T-helper 2 cell treated with Interferon-gamma antibody and Interleukin-4, amounts not matched to agents 5 μg/mL and 100 μg/mL, for 36 hours (primary cell): ENCODE measurements around the gene CPNE1.

ENCODE experiments used
- DNase-seq: peaks from one replicate; pipeline ENCODE4 v3.0.0; 2021; ENCODE audit warnings: low spot score
- H3K27ac Mint-ChIP-seq: one replicate; pipeline ENCODE4 v1.8.0; 2021; ENCODE audit warnings: mild to moderate bottlenecking, mixed read lengths
- H3K27me3 Mint-ChIP-seq: one replicate; pipeline ENCODE4 v1.8.0; 2021; ENCODE audit warnings: low read depth, mixed read lengths
- H3K36me3 Mint-ChIP-seq: one replicate; pipeline ENCODE4 v1.8.0; 2021; ENCODE audit warnings: low read depth, mixed read lengths
- H3K4me1 Mint-ChIP-seq: one replicate; pipeline ENCODE4 v1.8.0; 2021; ENCODE audit warnings: low read depth, mixed read lengths
- H3K4me3 Mint-ChIP-seq: one replicate; pipeline ENCODE4 v1.8.0; 2022; ENCODE audit warnings: mild to moderate bottlenecking, moderate library complexity, mixed read lengths
- H3K9me3 Mint-ChIP-seq: one replicate; pipeline ENCODE4 v1.8.0; 2021; ENCODE audit warnings: mixed read lengths

The CPNE1 gene

GRCh38 chr20:35680452-35681183 is 15.9 kb upstream of the CPNE1 start:
- Mint-ChIP-seq H3K36me3 (peaks cover 10% of the 10 kb centered on the region), H3K27me3 (no peaks in the 10 kb centered on the region), H3K4me3 (no peak overlapping the region), H3K27ac (no peak overlapping the region), H3K9me3 (no peaks in the 10 kb centered on the region), H3K4me1 (peaks cover 4% of the 10 kb centered on the region)
- DNase-seq = no peak

GRCh38 chr20:35674921-35675320 is 10.2 kb upstream of the CPNE1 start:
- H3K9me3 Mint-ChIP-seq = no peaks in the 10 kb centered on the region
- no peak for DNase-seq
- H3K36me3 Mint-ChIP-seq = peaks cover 30% of the 10 kb centered on the region
- no peaks in the 10 kb centered on the region for H3K27me3 Mint-ChIP-seq
- H3K27ac Mint-ChIP-seq = no peak overlapping the region
- H3K4me1 Mint-ChIP-seq = no peaks in the 10 kb centered on the region
- no peak overlapping the region for H3K4me3 Mint-ChIP-seq

- Mint-ChIP-seq H3K4me3 (no peak overlapping the region), H3K27ac (no peak overlapping the region), H3K4me1 (no peaks in the 10 kb centered on the region), H3K9me3 (no peaks in the 10 kb centered on the region), H3K27me3 (no peaks in the 10 kb centered on the region), H3K36me3 (peaks cover 31% of the 10 kb centered on the region)
- no peak for DNase-seq
Observed at GRCh38 chr20:35673884-35674283, 9.2 kb upstream of the CPNE1 start.

- Mint-ChIP-seq H3K9me3 (no peaks in the 10 kb centered on the region), H3K27me3 (no peaks in the 10 kb centered on the region), H3K27ac (no peak overlapping the region), H3K36me3 (peaks cover 30% of the 10 kb centered on the region), H3K4me3 (no peak overlapping the region), H3K4me1 (peaks cover 3% of the 10 kb centered on the region)
- no peak for DNase-seq
Observed at GRCh38 chr20:35669681-35670080, 5.0 kb upstream of the CPNE1 start.

GRCh38 chr20:35669221-35669620 is 4.5 kb upstream of the CPNE1 start:
- Mint-ChIP-seq H3K27me3 (no peaks in the 10 kb centered on the region), H3K27ac (no peak overlapping the region), H3K4me3 (no peak overlapping the region), H3K4me1 (peaks cover 3% of the 10 kb centered on the region), H3K9me3 (no peaks in the 10 kb centered on the region), H3K36me3 (peaks cover 30% of the 10 kb centered on the region)
- DNase-seq = no peak

- Mint-ChIP-seq H3K4me1 (peaks cover 28% of the 10 kb centered on the region), H3K27ac (peak overlapping the region; percentile 47), H3K9me3 (no peaks in the 10 kb centered on the region), H3K27me3 (no peaks in the 10 kb centered on the region), H3K4me3 (no peak overlapping the region), H3K36me3 (peaks cover 34% of the 10 kb centered on the region)
- no peak for DNase-seq
Observed at GRCh38 chr20:35665949-35666288, 1.2 kb upstream of the CPNE1 start.

GRCh38 chr20:35663516-35664465 is 909 bp downstream of the CPNE1 start:
- Mint-ChIP-seq H3K27ac (peak overlapping the region; percentile 99), H3K4me1 (peaks cover 47% of the 10 kb centered on the region), H3K36me3 (peaks cover 30% of the 10 kb centered on the region)

GRCh38 chr20:35662551-35662950 is 2.1 kb downstream of the CPNE1 start:
- Mint-ChIP-seq H3K27ac (peak overlapping the region; percentile 99), H3K4me1 (peaks cover 49% of the 10 kb centered on the region)

More at GRCh38 chr20:35663516-35664465, 909 bp downstream of the CPNE1 start:
- peak overlapping the region; percentile 94 for H3K4me3 Mint-ChIP-seq
- no peaks in the 10 kb centered on the region for H3K9me3 Mint-ChIP-seq
- DNase-seq = peak; percentile 56
- H3K27me3 Mint-ChIP-seq = no peaks in the 10 kb centered on the region

GRCh38 chr20:35661908-35662307 is 2.8 kb downstream of the CPNE1 start:
- Mint-ChIP-seq H3K4me3 (peak overlapping the region; percentile 94), H3K9me3 (no peaks in the 10 kb centered on the region), H3K36me3 (peaks cover 39% of the 10 kb centered on the region), H3K27ac (peak overlapping the region; percentile 99), H3K27me3 (no peaks in the 10 kb centered on the region), H3K4me1 (peaks cover 55% of the 10 kb centered on the region)
- no peak for DNase-seq

More at GRCh38 chr20:35662551-35662950, 2.1 kb downstream of the CPNE1 start:
- DNase-seq = no peak
- no peaks in the 10 kb centered on the region for H3K27me3 Mint-ChIP-seq
- peaks cover 33% of the 10 kb centered on the region for H3K36me3 Mint-ChIP-seq
- H3K9me3 Mint-ChIP-seq = no peaks in the 10 kb centered on the region
- H3K4me3 Mint-ChIP-seq = peak overlapping the region; percentile 94

GRCh38 chr20:35661053-35661452 is 3.6 kb downstream of the CPNE1 start:
- peaks cover 56% of the 10 kb centered on the region for H3K4me1 Mint-ChIP-seq
- no peaks in the 10 kb centered on the region for H3K9me3 Mint-ChIP-seq
- peak overlapping the region; percentile 94 for H3K4me3 Mint-ChIP-seq
- peak overlapping the region; percentile 99 for H3K27ac Mint-ChIP-seq
- no peak for DNase-seq
- no peaks in the 10 kb centered on the region for H3K27me3 Mint-ChIP-seq
- H3K36me3 Mint-ChIP-seq = peaks cover 42% of the 10 kb centered on the region

- Mint-ChIP-seq H3K27me3 (no peaks in the 10 kb centered on the region), H3K4me3 (peak overlapping the region; percentile 94)
Observed at GRCh38 chr20:35660122-35660937, 4.4 kb downstream of the CPNE1 start.

GRCh38 chr20:35657271-35657670 is 7.4 kb downstream of the CPNE1 start:
- H3K4me3 Mint-ChIP-seq = peak overlapping the region; percentile 25
- H3K36me3 Mint-ChIP-seq = peaks cover 29% of the 10 kb centered on the region
- no peak for DNase-seq
- H3K27me3 Mint-ChIP-seq = no peaks in the 10 kb centered on the region
- peak overlapping the region; percentile 54 for H3K27ac Mint-ChIP-seq
- H3K4me1 Mint-ChIP-seq = peaks cover 41% of the 10 kb centered on the region
- H3K9me3 Mint-ChIP-seq = no peaks in the 10 kb centered on the region

More at GRCh38 chr20:35660122-35660937, 4.4 kb downstream of the CPNE1 start:
- H3K27ac Mint-ChIP-seq = peak overlapping the region; percentile 99
- H3K9me3 Mint-ChIP-seq = no peaks in the 10 kb centered on the region
- peak; percentile 30 for DNase-seq
- H3K36me3 Mint-ChIP-seq = peaks cover 42% of the 10 kb centered on the region
- peaks cover 56% of the 10 kb centered on the region for H3K4me1 Mint-ChIP-seq

GRCh38 chr20:35654415-35654814 is 10.3 kb downstream of the CPNE1 start:
- H3K36me3 Mint-ChIP-seq = peaks cover 36% of the 10 kb centered on the region
- no peak overlapping the region for H3K27ac Mint-ChIP-seq
- H3K27me3 Mint-ChIP-seq = no peaks in the 10 kb centered on the region
- no peak for DNase-seq
- H3K4me3 Mint-ChIP-seq = no peak overlapping the region
- H3K9me3 Mint-ChIP-seq = no peaks in the 10 kb centered on the region
- H3K4me1 Mint-ChIP-seq = peaks cover 25% of the 10 kb centered on the region
